GM12874 (cell line): ENCODE measurements around the gene HOXD10.

Experiments
- CTCF ChIP-seq: IDR thresholded peaks from 2 replicates; pipeline ENCODE4 v1.5.1; 2011; ENCODE audit warnings: low read depth, mild to moderate bottlenecking, control low read depth, low read length, moderate library complexity; ENCODE audit not compliant: insufficient read depth

Gene HOXD10

GRCh38 chr2:176084611-176085119, 31.9 kb upstream of the HOXD10 start:
- no peak for TF ChIP-seq CTCF

- TF ChIP-seq CTCF = no peak
Observed at GRCh38 chr2:176085120-176085788, 31.3 kb upstream of the HOXD10 start.

GRCh38 chr2:176085861-176086771, 30.5 kb upstream of the HOXD10 start:
- TF ChIP-seq CTCF = peak; percentile 37; the same call in 1 of the 2 replicates

- TF ChIP-seq CTCF = no peak
Observed at GRCh38 chr2:176087330-176088047, 29.1 kb upstream of the HOXD10 start.

- TF ChIP-seq CTCF = peak; percentile 79
Observed at GRCh38 chr2:176088048-176088936, 28.3 kb upstream of the HOXD10 start.

GRCh38 chr2:176088937-176089842, 27.4 kb upstream of the HOXD10 start:
- no peak for TF ChIP-seq CTCF
